8988T (cell line): Measurements from ENCODE around the gene MTFR2.

ENCODE experiments used
- DNase-seq: peaks from one replicate; pipeline ENCODE4 v3.0.0; 2011

MTFR2 gene

DNA sequence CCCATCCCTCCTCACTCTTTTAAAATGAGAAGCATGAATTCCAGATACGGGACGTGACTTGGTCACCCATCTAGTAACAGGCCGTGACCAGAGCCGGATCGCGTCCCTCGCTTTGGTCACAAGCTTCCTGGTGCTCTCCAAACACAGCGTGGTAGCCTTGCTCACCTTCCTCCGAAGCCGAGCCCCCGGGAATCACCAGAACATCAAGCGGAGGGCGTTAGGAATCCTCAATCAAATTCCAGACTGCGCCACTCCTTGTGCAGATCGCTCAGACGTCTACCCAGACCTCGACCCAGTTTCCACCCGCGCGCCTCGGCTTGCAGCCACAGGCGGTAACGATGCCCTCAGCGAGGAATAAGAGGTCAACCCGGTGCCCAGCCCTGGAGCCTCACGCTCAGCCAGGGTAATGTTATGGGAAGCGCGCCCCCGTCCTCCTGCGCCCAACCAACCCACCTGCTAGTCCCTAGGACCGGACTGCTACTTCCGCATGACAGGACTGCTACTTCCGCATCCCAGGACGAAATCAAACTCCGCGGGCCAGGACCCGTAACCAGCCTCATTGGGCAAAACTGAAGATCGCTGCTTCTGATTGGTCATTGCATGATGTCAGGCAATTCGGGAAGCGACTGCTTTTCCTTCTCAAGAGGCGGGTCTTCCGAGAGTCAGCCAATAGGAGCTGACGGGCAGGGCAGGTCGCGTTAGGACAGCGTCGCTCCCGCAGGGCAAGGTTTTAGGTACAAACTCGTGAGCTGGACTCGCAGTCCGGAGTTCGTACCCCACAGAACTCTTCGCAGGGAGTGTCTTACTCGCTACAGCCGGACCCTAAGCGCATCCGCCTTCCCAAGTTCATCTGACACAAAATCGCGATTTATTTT is at the start of gene MTFR2:
MTFR2 (minus strand) TSS at position 501 of the 875 bp plus-strand sequence. CDS start 1,212 bp downstream, outside the sequence.
- DNase-seq, result peak; percentile 63

DNA sequence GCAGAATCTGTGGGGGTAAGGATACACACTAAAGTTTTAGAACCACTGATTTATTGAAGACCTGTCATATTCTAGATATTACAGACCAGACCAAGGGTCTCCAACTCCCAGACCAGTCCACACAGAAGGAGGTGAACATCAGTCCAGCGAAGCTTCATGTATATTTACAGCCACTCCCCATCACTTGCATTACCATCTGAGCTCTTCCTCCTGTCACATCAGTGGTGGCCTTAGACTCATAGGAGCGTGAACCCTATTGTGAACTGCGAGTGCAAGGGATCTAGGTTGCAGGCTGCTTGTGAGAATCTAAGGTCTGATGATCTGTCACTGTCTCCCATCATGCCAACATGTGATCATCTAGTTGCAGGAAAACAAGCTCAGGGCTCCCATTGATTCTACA is 44.5 kb upstream of the MTFR2 start:
- DNase-seq, result no peak

DNA sequence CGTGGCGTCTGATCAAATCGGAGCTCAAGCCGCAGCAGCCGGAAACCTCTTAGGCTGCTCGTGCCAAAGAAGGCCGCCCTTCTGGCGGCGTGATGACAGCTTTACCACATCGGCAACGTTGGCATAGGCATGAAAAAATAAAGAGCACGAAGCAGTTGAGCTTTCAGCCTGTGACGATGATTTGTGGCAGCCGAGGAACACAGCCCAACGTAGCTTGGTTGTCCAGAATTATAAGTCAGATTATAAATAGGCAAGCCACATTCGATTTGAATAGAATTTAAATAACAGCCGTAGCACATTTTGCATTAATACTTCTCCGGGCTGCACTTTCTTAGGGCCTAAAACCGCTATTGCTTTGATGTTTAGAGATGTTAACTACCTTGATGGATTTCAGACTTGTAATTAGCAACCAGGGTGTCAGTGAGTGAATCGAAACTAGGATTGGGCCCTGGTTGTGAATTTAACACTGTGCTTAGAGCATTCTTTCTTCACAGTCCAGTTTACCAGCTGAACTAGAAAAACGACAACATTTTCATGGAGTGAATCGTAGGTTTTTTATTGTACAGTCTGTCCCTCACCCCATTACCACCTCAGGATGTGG is 40.4 kb upstream of the MTFR2 start:
- no peak for DNase-seq

DNA sequence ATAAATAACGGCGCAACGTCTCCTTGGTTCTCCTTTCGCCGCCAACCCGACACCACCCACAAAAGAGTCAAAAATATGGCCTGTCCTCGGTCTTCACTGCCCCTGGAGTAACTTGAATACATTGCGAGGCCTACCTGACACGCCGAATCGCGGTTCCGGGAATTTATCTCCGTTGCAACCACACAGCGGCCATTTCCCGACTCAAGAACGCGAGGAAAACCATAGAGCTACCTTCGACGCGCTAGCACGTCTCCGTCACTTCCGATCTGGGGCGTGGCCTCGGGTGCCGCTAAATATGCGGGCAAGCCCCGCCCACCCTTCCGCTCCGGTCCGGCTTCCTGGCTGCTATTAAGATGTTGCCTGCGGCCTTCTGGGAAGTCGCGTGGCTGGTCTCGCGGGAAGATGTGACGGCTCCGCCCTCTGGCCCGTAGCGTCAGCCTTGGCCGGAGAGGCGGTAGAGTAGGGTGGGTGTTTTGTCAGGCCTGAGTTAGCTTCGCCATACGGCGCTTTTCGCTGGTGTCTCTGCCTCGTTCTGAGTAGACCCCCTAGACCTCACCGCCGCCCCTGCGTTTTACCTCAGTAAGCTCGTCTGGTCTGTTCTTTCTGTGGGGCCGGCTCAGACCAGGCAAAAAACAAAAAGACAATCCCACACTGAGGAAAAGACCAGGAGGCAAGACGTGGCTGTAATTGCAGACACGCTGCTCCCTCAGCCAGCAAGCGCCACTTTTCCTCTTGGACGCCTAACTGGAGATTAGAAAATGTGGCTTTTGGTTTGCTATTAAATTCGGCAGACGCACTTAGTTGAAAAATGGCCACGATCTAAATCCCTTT is 39.7 kb upstream of the MTFR2 start, which contains the start of gene BCLAF1:
BCLAF1 (minus strand) TSS at position 268 of the 831 bp plus-strand sequence. CDS start 9,980 bp downstream, outside the sequence.
- peak; percentile 74 for DNase-seq

DNA sequence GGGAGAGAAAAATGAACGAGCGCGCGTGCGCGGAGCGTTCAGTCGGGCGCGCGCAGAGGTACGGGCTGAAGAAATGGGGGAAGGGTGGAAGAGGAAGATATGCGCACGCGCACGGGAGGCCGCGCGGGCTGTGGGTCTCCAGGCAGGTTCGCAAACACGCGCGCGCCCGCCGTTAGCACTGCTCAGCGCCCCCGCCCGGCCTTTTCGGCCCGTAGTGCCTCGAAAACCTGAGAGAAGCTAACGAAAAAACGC is 39.1 kb upstream of the MTFR2 start:
- DNase-seq, result peak; percentile 53

DNA sequence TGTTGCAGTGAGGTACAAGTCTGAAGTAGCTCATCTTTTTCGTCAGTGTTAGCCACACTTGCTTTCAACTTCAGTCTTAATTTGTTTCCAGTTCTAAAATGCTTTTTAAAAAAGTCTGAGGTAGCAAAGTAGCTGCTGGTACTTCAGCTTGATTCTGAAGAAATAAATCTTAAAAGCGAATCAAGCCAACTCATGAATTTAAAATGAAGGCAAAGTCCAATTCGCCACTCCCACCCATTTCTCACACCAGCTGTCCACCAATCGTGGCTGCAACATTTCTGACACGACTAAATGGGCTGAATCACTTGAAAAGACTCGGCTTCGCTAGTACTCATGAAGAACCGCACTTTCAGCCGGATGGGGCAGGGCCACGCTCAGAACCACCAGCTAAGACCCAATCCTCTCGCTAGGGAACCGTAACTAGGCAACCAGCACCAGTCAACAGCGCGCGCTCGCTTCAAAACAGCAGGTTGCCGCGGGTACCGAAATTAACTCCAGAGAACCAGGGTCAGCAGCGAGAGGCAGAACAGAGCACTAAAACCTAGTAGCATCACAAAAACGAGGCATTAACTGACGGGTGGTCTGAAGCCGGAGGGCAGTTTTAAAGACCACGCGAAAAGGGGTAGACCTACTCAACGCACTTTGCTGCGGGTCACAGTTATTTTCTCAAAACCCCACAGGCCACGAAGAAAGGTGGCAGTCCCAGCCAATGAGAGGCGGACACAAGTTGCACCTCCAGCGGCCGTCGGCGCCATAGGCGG is 38.6 kb upstream of the MTFR2 start:
- no peak for DNase-seq

DNA sequence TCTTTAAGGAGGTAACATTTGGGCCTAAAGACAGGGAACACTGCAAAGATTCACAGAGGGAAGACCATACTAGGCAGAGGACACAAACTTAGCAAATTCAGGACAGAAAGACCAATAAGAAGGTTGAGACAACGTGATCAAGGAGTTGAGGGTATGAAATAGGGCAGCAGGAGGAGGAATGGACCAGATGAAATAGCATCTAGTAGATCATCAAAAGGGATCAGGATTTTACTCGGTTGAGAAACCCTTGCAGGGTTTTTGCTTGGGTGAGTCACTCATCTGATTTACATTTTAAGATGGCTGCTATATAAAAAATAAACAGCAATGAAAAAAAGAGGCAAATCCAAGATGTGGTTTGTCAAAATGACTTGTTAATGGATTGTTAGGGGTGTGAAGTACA is 34.8 kb upstream of the MTFR2 start:
- no peak for DNase-seq

DNA sequence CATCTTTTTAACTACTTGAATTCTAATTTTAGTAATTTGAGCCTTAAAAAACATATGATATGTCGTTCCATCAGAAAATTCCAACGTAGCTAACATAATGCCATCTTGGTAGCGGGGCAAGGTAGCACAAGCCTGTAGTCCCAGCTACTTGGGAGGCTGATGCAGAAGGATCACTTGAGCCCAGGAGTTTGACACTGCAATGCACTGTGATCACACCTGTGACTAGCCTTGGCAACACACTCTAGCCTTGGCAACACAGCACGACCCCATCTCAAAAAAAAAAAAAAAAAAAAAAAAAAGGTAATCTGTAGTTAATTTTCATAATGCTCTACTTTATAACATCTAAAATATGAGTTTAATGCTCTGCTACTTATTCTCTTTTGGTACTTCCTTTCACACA is 32.8 kb upstream of the MTFR2 start:
- no peak for DNase-seq

DNA sequence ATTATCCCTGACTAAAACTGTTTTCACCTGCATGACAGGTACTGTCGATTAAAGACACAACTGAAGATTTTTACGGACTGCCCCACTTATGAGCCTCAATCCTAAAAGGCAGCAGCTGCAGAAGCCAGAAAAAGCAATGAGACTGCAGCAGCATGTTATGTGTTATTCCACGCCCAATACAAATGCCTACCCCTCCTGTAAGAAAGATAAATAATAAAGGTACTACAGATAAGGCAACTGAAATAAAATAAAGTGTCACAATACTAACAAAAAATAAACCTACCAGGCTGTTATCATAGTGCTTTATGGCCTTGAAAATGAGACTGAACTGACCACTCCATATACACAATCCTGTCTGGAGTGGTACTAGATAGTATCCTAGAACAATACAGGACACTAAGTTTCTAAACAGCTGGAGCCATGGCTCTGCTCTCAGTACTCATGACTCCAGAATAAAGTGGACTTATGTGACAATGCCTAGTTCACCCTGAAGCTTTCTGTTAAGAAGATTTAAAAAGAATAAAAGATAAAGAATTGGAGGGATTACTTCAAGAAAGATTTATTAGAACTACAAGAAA is 30.0 kb upstream of the MTFR2 start:
- DNase-seq, result no peak

DNA sequence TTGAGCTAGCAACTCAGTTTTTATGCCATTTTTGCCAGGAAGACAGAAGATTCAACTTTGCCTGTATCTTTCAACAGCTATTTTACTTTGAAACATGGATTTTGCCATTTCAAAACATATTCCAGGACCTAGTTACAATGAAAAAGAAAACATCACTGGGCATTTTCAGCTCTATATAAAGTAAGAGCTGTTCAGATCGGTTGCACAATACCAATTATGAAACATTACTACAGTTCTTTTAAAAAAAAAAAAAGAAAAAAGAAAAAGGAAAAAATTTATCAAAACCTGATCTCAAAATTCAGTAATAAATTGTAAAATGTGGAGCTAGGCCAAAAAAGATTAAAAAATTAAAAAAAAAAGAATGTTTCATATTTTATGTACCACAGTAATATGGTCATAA is 24.0 kb upstream of the MTFR2 start:
- DNase-seq, result no peak

DNA sequence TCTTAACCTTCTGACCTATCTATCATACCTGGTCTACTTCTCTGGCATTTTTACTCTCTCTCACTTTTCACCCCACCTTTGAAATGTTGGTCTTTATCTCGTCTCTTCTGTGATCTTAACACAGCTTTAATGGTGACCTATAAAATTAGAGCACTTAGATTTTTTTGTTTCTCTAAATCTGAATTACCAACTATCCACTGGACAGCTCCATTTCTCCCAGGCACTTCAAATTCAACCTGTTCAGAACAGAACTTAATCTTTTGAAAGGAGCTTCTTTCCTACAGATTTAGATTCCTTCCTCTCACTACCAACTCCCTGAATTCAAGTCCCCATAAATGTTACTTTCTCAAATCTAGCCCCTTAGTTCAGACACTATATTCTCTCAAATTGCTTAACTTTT is 15.0 kb upstream of the MTFR2 start:
- no peak for DNase-seq

DNA sequence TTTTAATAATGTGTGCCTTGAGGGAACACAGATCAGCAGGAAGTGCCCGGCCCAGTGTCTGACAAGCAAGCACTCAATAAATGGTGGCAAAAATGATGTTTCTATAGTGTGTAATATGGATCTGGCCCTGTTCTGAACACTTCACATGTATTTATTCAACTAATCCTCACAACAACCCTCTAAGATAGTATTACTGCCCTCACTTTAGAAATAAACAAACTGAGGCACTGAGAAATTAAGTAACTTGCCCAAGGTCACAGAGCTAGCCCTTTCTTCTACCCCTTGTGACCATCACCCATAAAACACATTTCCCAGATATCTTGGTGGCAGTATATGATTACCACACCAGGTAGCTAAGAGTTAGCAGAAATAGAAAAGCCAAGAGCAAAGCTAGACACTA is 12.8 kb upstream of the MTFR2 start:
- DNase-seq, result no peak

DNA sequence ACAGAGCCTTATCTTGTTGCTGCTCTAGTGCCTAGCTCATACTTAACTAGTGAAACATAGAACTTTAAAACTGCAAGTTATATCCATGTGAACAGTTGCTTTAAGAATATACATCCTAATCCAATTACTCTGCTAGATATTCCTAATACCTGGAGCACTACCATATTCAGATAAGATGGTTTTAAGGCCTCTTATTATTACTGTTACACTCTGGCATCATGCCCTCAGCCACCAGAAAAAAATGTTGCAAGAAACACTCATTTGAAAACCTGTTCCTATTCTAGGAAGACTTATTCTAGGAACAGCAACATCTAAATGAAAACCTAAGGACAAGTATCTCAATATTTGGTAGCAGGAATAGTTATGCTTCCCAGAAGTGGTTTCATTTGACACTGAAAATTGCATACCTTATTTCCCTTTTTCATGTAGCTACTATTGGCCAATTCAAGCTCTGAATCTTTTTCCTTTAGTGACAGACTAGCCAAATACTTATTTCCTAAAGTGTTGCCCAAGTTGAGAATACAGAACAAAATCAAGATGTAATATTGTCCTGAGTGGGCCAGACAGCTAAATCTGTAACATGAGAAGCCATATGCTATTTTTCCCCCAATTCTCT is 4.8 kb upstream of the MTFR2 start:
- DNase-seq, result no peak

DNA sequence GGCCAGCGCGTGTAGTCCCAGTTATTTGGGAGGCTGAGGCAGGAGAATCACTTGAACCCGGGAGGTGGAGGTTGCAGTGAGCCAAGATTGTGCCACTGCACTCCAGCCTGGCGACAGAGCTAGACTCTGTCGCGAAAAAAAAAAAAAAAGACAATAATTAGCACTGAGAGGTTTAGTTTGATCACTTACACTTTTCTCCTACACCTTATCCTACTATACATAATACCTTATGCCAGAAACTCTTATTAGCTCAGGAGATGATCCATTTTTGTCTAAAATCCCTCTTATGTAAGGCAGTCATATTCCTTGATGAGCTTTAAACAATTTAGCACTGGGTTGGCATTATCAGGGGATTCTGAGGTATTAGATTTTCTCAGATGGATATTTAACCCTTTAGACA is 3.6 kb upstream of the MTFR2 start:
- no peak for DNase-seq

DNA sequence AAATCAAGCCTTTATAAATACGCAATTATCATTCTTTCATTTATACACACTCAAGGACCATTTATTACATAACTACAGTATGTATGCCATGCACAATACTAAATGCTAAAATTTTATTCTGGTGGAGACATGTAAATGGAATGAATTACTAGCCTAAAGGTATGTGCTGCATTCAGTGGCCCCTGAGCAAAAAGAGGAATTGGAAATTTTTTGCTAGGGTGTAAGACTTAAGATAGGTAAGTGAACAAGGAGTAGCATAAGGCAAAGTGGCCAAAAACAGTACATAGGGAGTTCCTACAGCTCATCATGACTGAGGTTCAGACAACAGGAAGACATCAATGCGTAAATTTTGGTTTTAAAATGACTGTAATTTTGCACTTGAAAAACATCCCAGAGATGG is 2.3 kb upstream of the MTFR2 start:
- no peak for DNase-seq

DNA sequence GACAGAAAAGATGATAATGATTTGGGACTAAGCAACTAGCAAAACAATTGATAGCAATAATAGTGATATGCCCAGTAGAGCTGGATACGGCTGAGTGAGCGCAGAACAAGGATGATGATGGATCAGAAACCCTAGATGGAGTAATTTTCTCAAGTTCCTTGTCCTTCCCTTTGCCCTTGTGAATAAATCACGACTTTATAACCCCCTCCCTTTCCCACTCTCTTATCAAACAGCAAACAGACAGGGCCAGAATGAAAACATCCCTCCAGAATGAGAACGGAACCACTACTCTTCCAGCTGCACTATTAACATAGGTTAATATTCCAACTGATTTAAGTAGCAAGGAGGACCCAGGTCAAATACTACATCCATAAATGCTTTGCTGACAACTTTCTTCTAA is 1.3 kb upstream of the MTFR2 start:
- DNase-seq, result no peak

DNA sequence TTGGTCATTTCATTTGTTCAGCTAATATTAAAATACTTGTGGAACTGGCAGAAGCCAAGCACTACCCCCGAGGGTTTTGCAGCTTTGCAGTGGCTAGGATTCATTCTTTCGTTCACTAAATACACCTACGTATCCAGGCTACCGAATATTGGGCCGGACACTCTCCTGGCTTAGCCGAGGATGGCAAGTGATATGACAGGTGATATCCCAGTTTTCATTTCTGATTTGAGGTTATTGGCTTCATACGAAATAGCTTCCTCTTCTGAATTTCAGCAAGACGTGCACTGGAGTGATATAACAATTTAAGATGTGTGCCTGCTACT is 536 bp upstream of the MTFR2 start:
- DNase-seq, result no peak

DNA sequence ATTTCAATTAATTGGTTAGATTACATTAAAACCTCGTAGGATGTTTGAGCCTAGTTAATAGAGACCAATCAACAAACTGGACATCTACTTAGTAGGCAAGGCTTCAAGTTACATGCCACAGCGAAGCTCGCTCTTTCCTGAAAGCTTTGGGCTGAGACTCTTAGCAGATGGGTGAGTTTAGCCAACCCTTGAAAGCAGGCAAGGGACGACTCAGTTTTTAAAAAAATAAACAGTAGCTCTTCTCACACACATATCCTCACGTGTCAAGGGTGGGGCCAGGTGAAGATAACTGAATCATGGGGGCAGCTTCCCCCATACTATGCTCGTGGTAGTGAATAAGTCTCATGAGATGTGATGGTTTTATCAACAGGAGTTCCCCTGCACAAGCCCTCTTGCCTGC is 775 bp downstream of the MTFR2 start:
- DNase-seq, result no peak

DNA sequence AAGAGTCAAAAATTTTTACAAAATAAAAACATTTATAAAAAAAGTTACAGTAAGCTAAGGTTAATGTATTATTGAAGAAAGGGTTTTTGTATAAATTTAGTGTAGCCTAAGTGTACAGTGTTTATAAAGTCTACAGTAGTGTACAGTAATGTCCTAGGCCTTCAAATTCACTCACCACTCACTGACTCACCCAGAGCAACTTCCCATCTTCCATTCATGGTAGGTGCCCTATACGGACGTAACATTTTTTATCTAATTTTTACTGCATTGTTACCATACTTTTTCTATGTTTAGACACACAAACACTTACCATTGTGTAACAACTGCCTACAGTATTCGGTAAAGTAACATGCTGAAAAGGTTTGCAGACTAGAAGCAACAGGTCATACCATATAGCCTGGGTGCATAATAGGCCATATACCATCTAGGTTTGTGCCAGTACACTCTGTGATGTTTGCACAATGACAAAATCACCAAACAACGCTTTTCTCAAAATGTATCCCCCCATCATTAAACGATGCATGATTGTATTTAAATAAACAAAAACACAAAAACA is 6.0 kb downstream of the MTFR2 start:
- no peak for DNase-seq

DNA sequence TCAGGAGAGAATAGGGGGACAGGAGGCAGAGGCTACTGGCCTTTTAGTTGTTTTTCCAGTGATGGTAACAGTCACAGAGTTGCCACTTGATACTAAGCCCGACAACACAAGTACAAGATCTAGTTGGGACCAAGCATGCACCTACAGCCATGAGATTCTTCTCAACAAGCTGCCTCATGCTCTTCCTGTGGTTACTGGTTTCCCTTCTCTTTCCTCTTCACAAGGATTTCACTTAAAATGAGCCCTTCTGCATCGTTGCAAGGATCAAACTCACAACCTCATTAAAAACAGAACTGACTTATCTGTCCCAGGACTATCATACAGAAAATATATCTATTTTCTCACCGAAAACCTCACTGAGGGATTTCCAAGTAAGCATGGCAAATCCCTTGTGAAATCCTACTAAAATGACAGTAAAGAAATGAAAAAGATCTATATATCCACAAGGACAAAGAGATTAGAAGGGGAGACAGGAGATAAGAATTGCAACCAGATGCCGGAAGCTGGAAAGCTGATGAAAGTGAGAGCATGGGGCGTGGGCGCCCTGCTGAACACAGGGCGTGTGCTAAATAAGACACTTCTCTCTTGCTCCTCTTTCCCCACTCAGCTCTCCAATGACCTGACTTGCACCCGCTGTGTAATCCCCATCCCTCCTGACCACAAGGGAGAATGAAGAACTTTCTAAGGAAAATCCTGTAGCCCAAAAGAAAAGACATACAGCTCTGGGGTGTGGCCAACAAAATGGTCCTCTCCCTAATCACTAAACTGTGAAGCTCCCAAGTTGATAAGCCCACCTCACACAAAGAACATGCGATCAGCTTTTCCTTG is 13.4 kb downstream of the MTFR2 start:
- DNase-seq, result no peak

DNA sequence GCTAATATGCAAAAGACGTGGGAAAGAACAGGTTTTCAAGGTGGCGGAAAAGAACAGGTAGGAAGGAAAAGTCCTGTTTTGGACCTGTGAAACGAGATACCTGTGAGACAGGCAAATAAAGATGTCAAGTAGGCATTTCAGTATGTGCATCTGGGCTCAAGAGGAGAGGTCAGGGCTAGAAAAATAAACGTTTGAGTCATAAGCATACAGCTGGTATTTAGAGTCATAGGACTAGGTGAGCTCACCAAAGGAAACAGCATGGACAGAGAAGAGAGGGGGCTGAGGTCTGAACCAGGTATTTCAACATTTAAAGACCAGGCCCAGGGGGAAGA is 14.9 kb downstream of the MTFR2 start:
- no peak for DNase-seq
